Esophagus squamous epithelium (tissue), 5 donors: ENCODE results near the gene PIWIL1. TPM values are rescaled to one million over a fixed set of nuclear protein-coding genes. Genes with fewer than 3 reads are reported as not detected.

Experiments
- DNase-seq: peaks from one replicate; lab custom pipeline; 2025; lab: John Stamatoyannopoulos, UW
- H3K27ac ChIP-seq, 4 donors: fragments of 200-600 bp; sonication (generic); one replicate each; pipeline ENCODE4 v1.5.1; 2016 to 2019; ENCODE audit warnings: mild to moderate bottlenecking in 1 of 4
- H3K27me3 ChIP-seq, 4 donors: fragments of 200-600 bp; sonication (generic); 1 replicate in 3 of 4; 2 replicates in 1 of 4; pipeline versions ENCODE4 v1.5.1 to v1.6.0; 2017 to 2021; ENCODE audit warnings: antibody characterized with exemption in 1 of 4
- H3K36me3 ChIP-seq, 3 donors: fragments of 200-600 bp; sonication (generic); one replicate each; pipeline ENCODE4 v1.5.1; 2016 to 2019
- H3K4me1 ChIP-seq, 3 donors: fragments of 200-600 bp; sonication (generic); one replicate each; pipeline ENCODE4 v1.5.1; 2017 to 2019
- H3K4me3 ChIP-seq, 4 donors: fragments of 200-600 bp; sonication (generic); 1 replicate in 3 of 4; 2 replicates in 1 of 4; pipeline ENCODE4 v1.5.1; 2016 to 2019; ENCODE audit warnings: mild to moderate bottlenecking in 2 of 4, moderate library complexity in 1 of 4
- H3K9me3 ChIP-seq, 3 donors: fragments of 200-600 bp; sonication (generic); one replicate each; pipeline ENCODE4 v1.5.1; 2016 to 2019
- CTCF ChIP-seq, 6 experiments: fragments of 450-650 bp in 4 of 6; fragments of 200-600 bp in 2 of 6; sonication (generic) in 2 of 6; IDR thresholded peaks; one replicate each; pipeline ENCODE4 v1.5.1; 2016 to 2019; ENCODE audit warnings: antibody characterized with exemption in 6 of 6, mild to moderate bottlenecking in 4 of 6, moderate library complexity in 4 of 6
- POLR2A ChIP-seq, 4 donors: fragments of 450-650 bp; IDR thresholded peaks; one replicate each; pipeline ENCODE4 v1.6.1; 2017; ENCODE audit warnings: antibody characterized with exemption in 4 of 4, mild to moderate bottlenecking in 4 of 4, moderate library complexity in 3 of 4
- WGBS, 2 donors: methylation state at CpG; one replicate each; pipeline ENCODE4 v1.1.5; 2018; 5-methylcytosine and 5-hydroxymethylcytosine counted together
- intact Hi-C: fragments of 100-400 bp; cut with DNase I; formaldehyde crosslinking; loops from one replicate; pipeline ENCODE4 v1.15.0; 2022
- total RNA-seq, 4 donors: library from RNA; depleted of rRNA; stranded (reverse); fragments of >200 nt; gene quantifications; one replicate each; pipeline ENCODE4 v1.1.0, GENCODE V29; 2016
- donor health status: DM: yes; HTN: yes; CAD: no.

Gene PIWIL1
- total RNA-seq, 4 donors from 2014 or later, result 0.09 TPM; not detected in 3

- peaks cover 0 to 36% (median 5%) of the 10 kb centered on the region in 4 donors for H3K27me3 ChIP-seq
- H3K4me3 ChIP-seq, result no peak overlapping the region
- intact Hi-C loops, result loop anchor here (5.0 kb wide), 1 partner anchor 288 kb away; no protein-coding TSS in a partner anchor
- H3K27ac ChIP-seq, result no peak overlapping the region
- no peak for TF ChIP-seq POLR2A (IDR thresholded peaks at IDR 0.05)
- TF ChIP-seq CTCF (IDR thresholded peaks at IDR 0.05), result no peak
- H3K36me3 ChIP-seq, result no peaks in the 10 kb centered on the region
- no peak for DNase-seq
- no peaks in the 10 kb centered on the region for H3K9me3 ChIP-seq
- 24 to 38% methylated on average over 14 of the region's 15 CpGs for WGBS, 2 donors
- peaks cover 0 to 12% (median 8%) of the 10 kb centered on the region in 3 donors for H3K4me1 ChIP-seq
Observed at GRCh38 chr12:130334937-130335336, 2.8 kb upstream of the PIWIL1 start.

GRCh38 chr12:130335517-130336392 lies 1.9 kb upstream of the PIWIL1 start:
- WGBS, 2 donors, result 34 to 41% methylated on average over 11 to 13 of the region's 15 CpGs
- TF ChIP-seq CTCF (IDR thresholded peaks at IDR 0.05) (peak in 5 of 6 experiments; percentile 58 to 79 (median 61)), POLR2A (IDR thresholded peaks at IDR 0.05) (no peak)
- Histone ChIP-seq H3K27ac (no peak overlapping the region), H3K4me1 (peaks cover 0 to 16% (median 8%) of the 10 kb centered on the region in 3 donors), H3K4me3 (no peak overlapping the region), H3K9me3 (no peaks in the 10 kb centered on the region), H3K36me3 (no peaks in the 10 kb centered on the region), H3K27me3 (peaks cover 0 to 43% (median 5%) of the 10 kb centered on the region in 4 donors)
- intact Hi-C loops, result no loop called here
- DNase-seq, result no peak

- no peak overlapping the region for H3K27ac ChIP-seq
- TF ChIP-seq CTCF (IDR thresholded peaks at IDR 0.05), result no peak
- TF ChIP-seq POLR2A (IDR thresholded peaks at IDR 0.05), result no peak
- 74 to 86% methylated on average over 7 to 14 of the region's 33 CpGs for WGBS, 2 donors
- no peak for DNase-seq
- no peaks in the 10 kb centered on the region for H3K9me3 ChIP-seq
- peaks cover 0 to 16% (median 8%) of the 10 kb centered on the region in 3 donors for H3K4me1 ChIP-seq
- intact Hi-C loops, result no loop called here
- H3K27me3 ChIP-seq, result peaks cover 0 to 49% (median 5%) of the 10 kb centered on the region in 4 donors
- no peak overlapping the region for H3K4me3 ChIP-seq
- H3K36me3 ChIP-seq, result no peaks in the 10 kb centered on the region
Observed at GRCh38 chr12:130336723-130337487, 782 bp upstream of the PIWIL1 start.

- no peak for TF ChIP-seq POLR2A (IDR thresholded peaks at IDR 0.05)
- no peak for TF ChIP-seq CTCF (IDR thresholded peaks at IDR 0.05)
- 40 to 48% methylated on average over 4 to 18 of the region's 82 CpGs for WGBS, 2 donors
- H3K27me3 ChIP-seq, result peaks cover 0 to 42% (median 5%) of the 10 kb centered on the region in 4 donors
- DNase-seq, result no peak
- intact Hi-C loops, result no loop called here
- peaks cover 0 to 16% (median 8%) of the 10 kb centered on the region in 3 donors for H3K4me1 ChIP-seq
- no peak overlapping the region for H3K27ac ChIP-seq
- H3K36me3 ChIP-seq, result no peaks in the 10 kb centered on the region
- H3K9me3 ChIP-seq, result no peaks in the 10 kb centered on the region
- peak overlapping the region in 1 of 4 donors; percentile 13 for H3K4me3 ChIP-seq
Observed at GRCh38 chr12:130338794-130339601, 1.3 kb downstream of the PIWIL1 start.
